ENCODE measurements around the gene SPR.

Gene SPR

GRCh38 chr2:72920318-72921087, 33.3 kb downstream of the SPR start:
- no peak for DNase-seq (ENCODE audit: low read depth)
- H3K4me3 ChIP-seq (ENCODE audit: low read length): no peak overlapping the region
- no peak for TF ChIP-seq CTCF (IDR thresholded peaks at IDR 0.05; ENCODE audit: insufficient read depth, low read depth, low read length, missing control alignments)

- TF ChIP-seq CTCF (IDR thresholded peaks at IDR 0.05; ENCODE audit: insufficient read depth, low read depth, low read length, missing control alignments): no peak
- DNase-seq (ENCODE audit: low read depth): no peak
- no peak overlapping the region for H3K4me3 ChIP-seq (ENCODE audit: low read length)
Observed at GRCh38 chr2:72921088-72921851, 34.1 kb downstream of the SPR start.

DNA sequence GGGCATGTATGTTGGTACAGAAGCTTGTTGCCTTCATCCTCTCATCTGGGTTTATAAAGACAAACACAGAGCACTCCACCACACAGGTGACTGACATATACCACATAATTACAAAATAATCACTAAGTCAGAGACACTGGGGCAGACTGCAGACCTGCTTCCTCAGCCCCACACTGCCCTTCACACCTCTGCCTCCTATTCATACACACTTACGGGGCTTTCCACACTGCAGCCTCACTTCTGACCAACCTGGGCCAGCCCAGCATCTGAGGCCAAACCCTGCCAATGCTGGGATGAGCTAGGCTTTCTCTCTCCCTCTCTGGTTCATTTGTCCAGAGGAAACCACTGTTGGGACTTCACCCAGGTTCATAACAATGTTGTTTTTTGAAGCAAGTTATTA, 34.6 kb downstream of the SPR start:
- no peak overlapping the region for H3K4me3 ChIP-seq (ENCODE audit: low read length)
- no peak for DNase-seq (ENCODE audit: low read depth)
- no peak for TF ChIP-seq CTCF (IDR thresholded peaks at IDR 0.05; ENCODE audit: insufficient read depth, low read depth, low read length, missing control alignments)

- DNase-seq (ENCODE audit: low read depth): no peak
- no peak for TF ChIP-seq CTCF (IDR thresholded peaks at IDR 0.05; ENCODE audit: insufficient read depth, low read depth, low read length, missing control alignments)
- no peak overlapping the region for H3K4me3 ChIP-seq (ENCODE audit: low read length)
Observed at GRCh38 chr2:72923833-72924352, 36.7 kb downstream of the SPR start.

DNA sequence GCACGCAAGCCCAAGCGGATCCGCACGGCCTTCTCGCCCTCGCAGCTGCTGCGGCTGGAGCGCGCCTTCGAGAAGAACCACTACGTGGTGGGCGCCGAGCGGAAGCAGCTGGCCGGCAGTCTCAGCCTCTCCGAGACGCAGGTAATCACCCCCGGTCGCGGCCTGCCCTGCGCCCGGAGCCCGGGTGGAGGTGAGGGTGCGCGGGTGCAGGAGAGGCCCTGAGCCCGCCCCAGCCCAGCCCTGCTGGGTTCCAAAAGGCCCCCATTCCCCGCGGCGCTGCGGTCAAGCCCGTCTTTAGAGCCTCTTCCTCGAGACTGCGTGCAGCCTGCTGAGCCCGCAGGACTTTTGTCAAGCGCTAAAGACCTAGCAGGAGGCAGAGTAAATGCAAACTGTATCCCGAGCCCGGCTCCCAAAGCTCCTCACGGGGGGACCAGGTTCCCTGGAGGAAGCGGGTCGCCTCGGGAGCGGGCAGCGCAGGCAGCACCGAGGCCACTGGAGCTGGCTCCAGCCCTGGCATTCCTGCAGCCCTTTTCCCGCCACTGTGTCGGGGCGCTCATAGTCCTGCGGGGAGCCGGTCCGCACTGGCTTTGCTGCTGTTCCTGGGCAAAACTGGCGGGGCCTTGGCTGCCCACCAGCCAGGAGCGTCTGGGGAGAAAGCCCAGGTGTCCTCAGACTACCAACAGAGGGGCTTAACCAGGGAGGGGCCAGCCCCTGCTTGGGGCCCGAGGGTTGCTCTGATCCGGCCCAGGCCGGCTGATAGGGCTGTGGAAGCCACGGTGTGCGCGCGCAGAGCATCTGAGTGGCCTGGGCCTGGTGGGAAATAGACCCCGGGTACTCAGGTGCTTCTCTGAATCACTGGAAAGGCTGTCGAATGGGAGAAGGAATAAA, 37.4 kb downstream of the SPR start:
- no peak for TF ChIP-seq CTCF (IDR thresholded peaks at IDR 0.05; ENCODE audit: insufficient read depth, low read depth, low read length, missing control alignments)
- no peak for DNase-seq (ENCODE audit: low read depth)
- H3K4me3 ChIP-seq (ENCODE audit: low read length): no peak overlapping the region

- DNase-seq (ENCODE audit: low read depth): no peak
- H3K4me3 ChIP-seq (ENCODE audit: low read length): no peak overlapping the region
- TF ChIP-seq CTCF (IDR thresholded peaks at IDR 0.05; ENCODE audit: insufficient read depth, low read depth, low read length, missing control alignments): no peak
Observed at GRCh38 chr2:72925328-72925943, 38.2 kb downstream of the SPR start.
